KMS-11 (cell line): Measurements from ENCODE around the gene PPM1G.
"Not testable (repeated sequence)": the region's sequence is repeated elsewhere in the genome, so short reads cannot be mapped to it uniquely, and the experiment has no call there.

Experiments
- H2AFZ ChIP-seq: fragments of 200-600 bp; sonication (generic); 2 replicates; pipeline ENCODE4 v1.6.1; 2016; ENCODE audit warnings: antibody characterized with exemption, mixed run types, low read depth
- H3K27ac ChIP-seq: fragments of 200-600 bp; sonication (generic); 2 replicates; pipeline ENCODE4 v1.6.1; 2016; ENCODE audit warnings: mild to moderate bottlenecking, mixed run types
- H3K27me3 ChIP-seq: fragments of 200-600 bp; sonication (generic); 2 replicates; pipeline ENCODE4 v1.6.1; 2017; ENCODE audit warnings: mild to moderate bottlenecking, low read depth, mixed run types, moderate library complexity; ENCODE audit not compliant: insufficient read depth
- H3K36me3 ChIP-seq: fragments of 200-600 bp; sonication (generic); 2 replicates; pipeline ENCODE4 v1.6.1; 2017; ENCODE audit warnings: mild to moderate bottlenecking, mixed run types; ENCODE audit not compliant: insufficient read depth
- H3K4me1 ChIP-seq: fragments of 200-600 bp; sonication (generic); 2 replicates; pipeline ENCODE4 v1.6.1; 2016; ENCODE audit warnings: mild to moderate bottlenecking, low read depth, mixed run types; ENCODE audit not compliant: poor library complexity, severe bottlenecking
- H3K4me2 ChIP-seq: fragments of 200-600 bp; sonication (generic); 2 replicates; pipeline ENCODE4 v1.7.0; 2016; ENCODE audit warnings: mild to moderate bottlenecking, mixed run types
- H3K4me3 ChIP-seq: fragments of 200-600 bp; sonication (generic); IDR thresholded peaks from 2 replicates; pipeline ENCODE4 v1.6.1; 2017; ENCODE audit warnings: low read depth, low read length, mixed read lengths; ENCODE audit not compliant: insufficient read depth
- H3K79me2 ChIP-seq: fragments of 200-600 bp; sonication (generic); 2 replicates; pipeline ENCODE4 v1.6.1; 2016; ENCODE audit warnings: low read depth, mixed run types; ENCODE audit not compliant: insufficient read depth
- H3K9ac ChIP-seq: fragments of 200-600 bp; sonication (generic); 2 replicates; pipeline ENCODE4 v1.6.1; 2016; ENCODE audit warnings: mild to moderate bottlenecking, mixed run types
- H4K20me1 ChIP-seq: fragments of 200-600 bp; sonication (generic); 2 replicates; pipeline ENCODE4 v1.6.1; 2016; ENCODE audit warnings: mild to moderate bottlenecking, mixed run types; ENCODE audit not compliant: insufficient read depth
- TF ChIP-seq, protein P1 (sequence below): fragments of 200-600 bp; sonication (generic); conservative IDR thresholded peaks from 2 replicates; pipeline ENCODE4 v1.6.1; 2017; ENCODE audit warnings: low read depth, mild to moderate bottlenecking, antibody characterized with exemption, low read length, moderate library complexity, mixed read lengths

Gene PPM1G

GRCh38 chr2:27356056-27356381, 53.4 kb downstream of the PPM1G start:
- Histone ChIP-seq H3K9ac (peak overlapping the region; percentile 98), H3K4me1 (peaks cover 46% of the 10 kb centered on the region), H3K36me3 (no peaks in the 10 kb centered on the region), H3K4me3 (peak overlapping the region; percentile 95), H3K27me3 (no peaks in the 10 kb centered on the region), H2AFZ (peak overlapping the region; percentile 83), H4K20me1 (no peaks in the 10 kb centered on the region), H3K4me2 (peak overlapping the region; percentile 55), H3K79me2 (peaks cover 69% of the 10 kb centered on the region), H3K27ac (peak overlapping the region; percentile 95)
- TF ChIP-seq, protein P1, sequence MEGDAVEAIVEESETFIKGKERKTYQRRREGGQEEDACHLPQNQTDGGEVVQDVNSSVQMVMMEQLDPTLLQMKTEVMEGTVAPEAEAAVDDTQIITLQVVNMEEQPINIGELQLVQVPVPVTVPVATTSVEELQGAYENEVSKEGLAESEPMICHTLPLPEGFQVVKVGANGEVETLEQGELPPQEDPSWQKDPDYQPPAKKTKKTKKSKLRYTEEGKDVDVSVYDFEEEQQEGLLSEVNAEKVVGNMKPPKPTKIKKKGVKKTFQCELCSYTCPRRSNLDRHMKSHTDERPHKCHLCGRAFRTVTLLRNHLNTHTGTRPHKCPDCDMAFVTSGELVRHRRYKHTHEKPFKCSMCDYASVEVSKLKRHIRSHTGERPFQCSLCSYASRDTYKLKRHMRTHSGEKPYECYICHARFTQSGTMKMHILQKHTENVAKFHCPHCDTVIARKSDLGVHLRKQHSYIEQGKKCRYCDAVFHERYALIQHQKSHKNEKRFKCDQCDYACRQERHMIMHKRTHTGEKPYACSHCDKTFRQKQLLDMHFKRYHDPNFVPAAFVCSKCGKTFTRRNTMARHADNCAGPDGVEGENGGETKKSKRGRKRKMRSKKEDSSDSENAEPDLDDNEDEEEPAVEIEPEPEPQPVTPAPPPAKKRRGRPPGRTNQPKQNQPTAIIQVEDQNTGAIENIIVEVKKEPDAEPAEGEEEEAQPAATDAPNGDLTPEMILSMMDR = no peak

GRCh38 chr2:27354597-27354927, 54.8 kb downstream of the PPM1G start:
- Histone ChIP-seq H3K9ac (no peak overlapping the region), H3K4me2 (no peak overlapping the region; the same call in 1 of the 2 replicates), H3K4me1 (peaks cover 61% of the 10 kb centered on the region), H3K36me3 (no peaks in the 10 kb centered on the region), H3K27ac (no peak overlapping the region), H3K27me3 (no peaks in the 10 kb centered on the region), H2AFZ (no peak overlapping the region), H4K20me1 (0 out of 2 replicates have a peak, but pooled peaks cover 5% of the 10 kb centered on the region), H3K4me3 (no peak overlapping the region), H3K79me2 (peaks cover 84% of the 10 kb centered on the region)
- TF ChIP-seq, protein P1 = no peak

GRCh38 chr2:27353762-27354596, 55.4 kb downstream of the PPM1G start:
- H3K27ac ChIP-seq = no peak overlapping the region
- no peaks in the 10 kb centered on the region for H3K27me3 ChIP-seq
- no peak overlapping the region for H3K9ac ChIP-seq
- peaks cover 89% of the 10 kb centered on the region for H3K79me2 ChIP-seq
- no peak overlapping the region for H2AFZ ChIP-seq
- TF ChIP-seq, protein P1 = no peak
- H3K4me3 ChIP-seq = no peak overlapping the region
- H4K20me1 ChIP-seq = 0 out of 2 replicates have a peak, but pooled peaks cover 9% of the 10 kb centered on the region
- H3K36me3 ChIP-seq = no peaks in the 10 kb centered on the region
- H3K4me1 ChIP-seq = peaks cover 64% of the 10 kb centered on the region
- no peak overlapping the region for H3K4me2 ChIP-seq

- not testable (repeated sequence) for H3K4me2 ChIP-seq, H3K36me3 ChIP-seq, H3K9ac ChIP-seq, H3K27ac ChIP-seq, H3K4me3 ChIP-seq, H3K27me3 ChIP-seq, H4K20me1 ChIP-seq, H2AFZ ChIP-seq
- Histone ChIP-seq H3K4me1 (peaks cover 63% of the 10 kb centered on the region), H3K79me2 (peaks cover 88% of the 10 kb centered on the region)
These were observed 56.0 kb downstream of the PPM1G start for GRCh38 chr2:27353386-27353761.
